ENCODE results near the gene COMMD1.
"Not testable (repeated sequence)": the region's sequence is repeated elsewhere in the genome, so short reads cannot be mapped to it uniquely, and the experiment has no call there.

COMMD1 gene

GRCh38 chr2:62118160-62118559 lies 212.7 kb downstream of the COMMD1 start:
- no peak overlapping the region for H3K4me3 ChIP-seq (ENCODE audit: low read depth, low read length)
- TF ChIP-seq CTCF (IDR thresholded peaks at IDR 0.05; ENCODE audit: borderline replicate concordance, insufficient read depth, low read depth, low read length) = no peak

GRCh38 chr2:62119311-62119974 lies 214.0 kb downstream of the COMMD1 start:
- no peak for TF ChIP-seq CTCF (IDR thresholded peaks at IDR 0.05; ENCODE audit: borderline replicate concordance, insufficient read depth, low read depth, low read length)
- no peak overlapping the region for H3K4me3 ChIP-seq (ENCODE audit: low read depth, low read length)

- not testable (repeated sequence) for H3K4me3 ChIP-seq (ENCODE audit: low read depth, low read length)
Measured at GRCh38 chr2:62126239-62126638, 220.8 kb downstream of the COMMD1 start.

GRCh38 chr2:62133320-62133823 lies 227.9 kb downstream of the COMMD1 start:
- no peak for TF ChIP-seq CTCF (IDR thresholded peaks at IDR 0.05; ENCODE audit: borderline replicate concordance, insufficient read depth, low read depth, low read length)
- H3K4me3 ChIP-seq (ENCODE audit: low read depth, low read length) = no peak overlapping the region

- H3K4me3 ChIP-seq (ENCODE audit: low read depth, low read length) = no peak overlapping the region
- no peak for TF ChIP-seq CTCF (IDR thresholded peaks at IDR 0.05; ENCODE audit: borderline replicate concordance, insufficient read depth, low read depth, low read length)
Measured at GRCh38 chr2:62136956-62137830, 231.7 kb downstream of the COMMD1 start.

GRCh38 chr2:62140426-62141141 lies 235.1 kb downstream of the COMMD1 start:
- TF ChIP-seq CTCF (IDR thresholded peaks at IDR 0.05; ENCODE audit: borderline replicate concordance, insufficient read depth, low read depth, low read length) = no peak
- H3K4me3 ChIP-seq (ENCODE audit: low read depth, low read length) = no peak overlapping the region

- H3K4me3 ChIP-seq (ENCODE audit: low read depth, low read length) = no peak overlapping the region
- TF ChIP-seq CTCF (IDR thresholded peaks at IDR 0.05; ENCODE audit: borderline replicate concordance, insufficient read depth, low read depth, low read length) = no peak
Measured at GRCh38 chr2:62141142-62141740, 235.8 kb downstream of the COMMD1 start.

Data from GM12875 (cell line).